ENCODE data around the gene LLGL2.

The LLGL2 gene

GRCh38 chr17:75493476-75494129 lies 31.9 kb upstream of the LLGL2 start:
- no peak for DNase-seq

GRCh38 chr17:75494326-75494877 lies 31.1 kb upstream of the LLGL2 start:
- no peak for DNase-seq

DNA sequence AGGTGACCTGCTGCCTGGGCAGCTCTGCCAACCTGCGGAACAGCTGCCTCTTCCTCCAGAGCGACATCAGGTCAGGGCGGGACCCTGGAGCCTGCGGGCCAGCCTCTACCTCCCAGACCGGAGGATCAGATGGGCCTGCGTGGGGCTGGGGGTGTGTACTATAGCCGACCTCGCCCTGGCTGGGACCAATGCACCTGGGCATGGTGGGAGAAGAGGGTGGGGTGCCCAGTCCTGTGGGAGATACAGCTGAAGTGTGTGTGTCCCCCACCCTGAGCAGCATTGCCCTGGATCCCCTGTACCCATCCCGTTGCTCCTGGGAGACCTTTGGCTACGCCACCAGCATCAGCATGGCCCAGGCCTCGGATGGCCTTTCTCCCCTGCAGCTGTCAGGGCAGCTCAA lies 29.5 kb upstream of the LLGL2 start:
- DNase-seq: no peak

DNA sequence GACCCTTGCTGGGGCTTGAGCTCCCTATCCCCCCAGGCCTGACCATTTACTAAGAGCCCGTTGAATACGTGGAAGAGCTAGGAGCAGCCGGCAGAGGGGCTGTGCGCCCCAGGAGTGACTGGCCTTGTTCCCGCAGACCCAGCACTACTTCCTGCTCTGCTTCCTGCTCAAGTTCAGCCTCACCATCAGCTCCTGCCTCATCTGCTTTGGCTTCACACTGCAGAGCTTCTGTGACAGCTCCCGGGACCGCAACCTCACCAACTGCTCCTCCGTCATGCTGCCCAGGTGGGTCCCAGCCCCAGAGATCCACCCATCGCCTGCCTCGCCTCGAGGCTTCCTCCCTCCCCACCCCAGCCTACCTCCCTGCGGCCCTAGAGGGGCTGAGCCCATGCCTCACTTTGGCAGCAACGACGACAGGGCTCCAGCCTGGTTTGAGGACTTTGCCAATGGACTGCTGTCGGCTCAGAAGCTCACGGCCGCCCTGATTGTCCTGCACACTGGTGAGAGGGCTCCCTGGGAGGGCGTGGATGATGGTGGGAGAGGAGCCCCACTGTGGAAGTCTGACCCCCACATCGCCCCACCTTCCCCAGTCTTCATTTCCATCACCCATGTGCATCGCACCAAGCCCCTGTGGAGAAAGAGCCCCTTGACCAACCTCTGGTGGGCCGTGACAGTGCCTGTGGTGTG lies 27.3 kb upstream of the LLGL2 start:
- DNase-seq: no peak

GRCh38 chr17:75498726-75499213 lies 26.7 kb upstream of the LLGL2 start:
- no peak for DNase-seq

GRCh38 chr17:75499313-75500022 lies 26.0 kb upstream of the LLGL2 start:
- DNase-seq: no peak

DNA sequence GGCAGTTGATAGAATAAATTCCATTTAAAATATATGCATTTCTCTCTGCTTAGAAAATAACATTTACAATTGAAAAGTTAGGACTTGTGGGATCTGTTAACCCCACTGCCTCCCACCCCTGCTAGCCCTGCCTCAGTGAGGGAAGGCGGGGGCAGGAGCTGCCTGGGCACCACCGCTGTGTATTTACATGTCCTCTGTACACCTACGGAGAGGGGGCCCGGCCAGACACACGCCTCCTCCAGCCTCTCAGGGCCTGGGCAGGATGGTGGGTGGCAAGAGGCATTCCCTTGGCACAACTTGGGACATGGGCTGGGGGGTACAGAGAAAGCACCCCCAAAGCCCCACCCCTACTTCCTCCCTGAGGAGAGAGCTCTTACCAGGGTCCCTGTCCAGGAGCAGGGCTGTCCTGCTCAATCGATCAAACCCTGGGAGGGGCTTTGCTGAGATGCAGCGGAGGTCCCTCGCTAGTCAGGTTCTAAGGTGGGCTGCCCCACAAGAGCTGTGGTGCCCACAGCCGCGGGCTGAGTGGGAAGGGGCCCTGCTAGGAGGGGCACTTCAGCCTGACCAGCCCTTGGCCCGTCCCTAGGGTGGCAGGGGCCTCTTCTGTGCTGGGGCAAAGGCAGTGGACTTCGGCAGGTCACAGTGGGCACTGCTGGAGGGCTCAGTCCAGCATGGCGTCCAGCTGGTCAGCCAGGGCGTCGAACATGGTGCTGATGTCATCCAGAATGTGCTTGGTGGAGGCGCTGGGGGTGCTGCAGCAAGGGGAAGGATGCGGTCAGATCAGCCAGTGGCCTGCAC lies 24.9 kb upstream of the LLGL2 start:
- no peak for DNase-seq

DNA sequence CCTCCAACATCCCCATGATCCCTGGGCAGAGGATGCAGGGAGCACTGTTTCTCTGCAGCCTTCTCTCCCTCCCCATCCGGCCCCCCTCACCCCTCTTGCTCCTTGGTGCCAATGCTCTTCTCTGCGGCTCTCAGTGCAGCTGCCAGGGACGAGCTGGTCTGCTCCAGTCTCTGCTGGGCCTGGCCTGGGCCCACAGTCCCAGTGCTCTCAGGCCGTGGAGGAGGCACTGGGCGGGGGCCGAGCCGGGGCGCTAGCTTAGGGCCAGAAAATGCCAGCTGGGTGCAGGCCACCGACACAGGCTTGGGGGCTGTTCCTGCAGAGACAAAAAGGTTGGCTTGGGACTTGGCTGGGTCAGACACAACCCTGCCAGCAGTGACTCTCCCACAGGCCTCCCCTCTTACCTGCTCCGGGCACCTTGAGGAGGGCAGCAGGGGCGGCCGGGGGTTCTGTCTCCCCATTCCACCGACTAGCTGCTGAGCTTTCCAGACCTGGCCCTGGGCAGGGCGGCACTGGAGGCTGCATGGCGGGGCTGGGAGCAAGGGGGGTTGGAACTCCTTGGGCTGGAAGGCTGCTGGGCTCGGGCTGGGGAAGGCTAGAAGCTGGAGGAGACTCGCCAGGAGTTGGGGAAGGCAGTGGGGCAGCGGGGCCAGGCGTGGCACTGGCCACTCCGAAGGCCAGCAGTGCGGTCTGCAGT lies 24.0 kb upstream of the LLGL2 start:
- no peak for DNase-seq

GRCh38 chr17:75502072-75502720 lies 23.3 kb upstream of the LLGL2 start:
- no peak for DNase-seq

DNA sequence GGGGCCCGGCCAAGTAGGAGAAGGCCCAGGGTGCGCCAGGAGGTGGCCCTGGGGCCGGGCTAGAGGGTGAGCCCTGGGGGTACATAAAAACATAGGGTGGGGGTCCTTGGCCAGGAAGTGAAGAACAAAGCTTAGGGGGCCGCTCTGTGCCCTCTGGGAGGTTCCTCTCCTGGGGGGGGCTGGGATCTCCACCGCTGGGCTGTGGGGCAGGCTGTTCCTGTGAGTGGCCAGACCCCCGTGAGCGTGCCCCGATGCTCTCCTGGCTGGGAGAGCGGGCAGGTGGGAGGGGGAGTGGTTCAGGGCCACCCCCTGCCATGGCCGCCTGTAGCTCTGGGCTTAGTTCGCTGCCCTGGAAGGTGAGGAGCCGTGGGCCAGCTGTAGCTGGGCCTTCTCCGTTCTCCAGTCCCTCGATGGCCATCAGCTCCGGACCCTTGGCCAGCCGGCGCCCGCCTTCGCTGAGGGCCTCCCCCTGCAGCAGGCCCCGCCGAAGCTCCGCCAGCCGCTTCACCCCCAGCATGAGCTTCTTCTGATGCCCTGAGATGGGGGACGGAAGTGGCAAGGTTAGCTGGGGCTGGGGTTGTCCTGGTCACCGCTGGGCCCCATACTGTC lies 22.7 kb upstream of the LLGL2 start:
- no peak for DNase-seq

- no peak for DNase-seq
Measured at GRCh38 chr17:75503337-75503950, 22.1 kb upstream of the LLGL2 start.

- no peak for DNase-seq
Measured at GRCh38 chr17:75503976-75504346, 21.5 kb upstream of the LLGL2 start.

DNA sequence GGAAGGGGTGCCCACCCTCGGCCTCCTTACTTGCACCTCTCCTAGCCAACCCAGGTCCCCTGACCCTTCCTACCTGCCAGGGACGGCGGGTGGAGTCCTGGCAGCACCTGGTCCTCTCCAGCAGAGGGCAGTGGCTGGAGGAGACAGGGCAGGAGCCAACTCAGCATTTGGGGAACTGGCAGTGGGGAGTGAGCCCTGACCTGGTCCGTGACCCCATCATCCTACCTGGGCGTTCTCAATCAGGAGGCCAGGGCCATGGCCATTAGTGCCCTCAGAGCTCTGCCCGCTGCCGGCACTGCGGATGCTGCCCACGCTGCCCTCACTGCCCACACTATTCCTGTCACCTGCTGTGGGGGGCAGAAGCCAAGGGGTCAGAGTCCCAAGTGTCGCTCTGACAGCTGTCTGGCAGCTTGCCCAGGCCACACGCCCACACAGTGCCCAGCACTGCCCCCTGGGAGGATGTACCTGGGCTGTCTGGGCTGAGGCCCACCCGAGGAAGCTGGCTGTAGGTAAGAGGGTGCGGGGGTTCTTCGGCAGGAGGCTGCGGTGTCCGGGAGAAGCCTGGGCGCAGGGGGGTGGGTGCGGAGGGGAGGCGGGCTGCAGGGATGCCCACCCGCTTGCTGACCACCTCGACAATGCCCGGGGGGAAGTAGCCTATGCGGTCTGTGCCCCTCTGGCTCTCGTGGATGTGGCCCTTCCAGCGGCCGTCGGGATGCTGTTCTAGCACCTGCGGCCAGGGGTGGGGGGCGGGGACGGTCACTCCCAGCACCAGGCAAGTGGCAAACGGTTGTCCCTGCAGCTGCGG lies 20.9 kb upstream of the LLGL2 start:
- no peak for DNase-seq

DNA sequence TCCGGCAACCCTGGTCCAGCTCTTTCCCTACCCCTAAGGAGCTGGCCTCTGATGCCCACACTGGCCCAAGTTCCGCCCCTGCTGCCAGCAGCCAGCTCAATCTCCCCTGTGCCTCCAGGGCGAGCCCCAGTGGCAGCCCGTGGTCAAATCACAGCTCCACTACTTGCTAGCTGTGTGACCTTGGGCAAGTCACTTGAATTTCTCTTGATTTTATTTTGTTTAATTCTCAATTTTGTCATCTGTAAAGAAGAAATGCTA lies 20.4 kb upstream of the LLGL2 start:
- DNase-seq: no peak

- DNase-seq: no peak
Measured at GRCh38 chr17:75505640-75506039, 19.9 kb upstream of the LLGL2 start.

DNA sequence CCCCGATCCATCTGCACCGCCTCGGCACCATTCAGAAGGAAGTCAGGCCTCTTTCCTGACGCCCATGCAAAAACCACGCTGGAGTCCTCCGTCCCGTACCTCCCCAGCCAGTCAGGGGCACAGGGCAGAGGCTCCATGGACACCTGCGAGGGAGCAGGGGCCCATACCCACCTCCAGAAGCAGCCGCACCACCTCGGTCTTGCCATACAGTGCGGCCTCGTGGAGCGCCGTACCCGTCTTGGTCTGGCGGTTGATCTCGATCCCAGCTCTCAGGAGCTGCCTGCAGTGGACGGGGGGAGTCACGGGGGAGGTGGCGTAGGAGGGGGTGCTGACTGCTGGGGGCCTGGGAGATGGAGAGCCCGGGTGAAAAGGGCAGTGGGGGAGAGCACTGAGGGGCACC lies 19.4 kb upstream of the LLGL2 start:
- no peak for DNase-seq

GRCh38 chr17:75506888-75507287 lies 18.6 kb upstream of the LLGL2 start:
- DNase-seq: no peak

DNA sequence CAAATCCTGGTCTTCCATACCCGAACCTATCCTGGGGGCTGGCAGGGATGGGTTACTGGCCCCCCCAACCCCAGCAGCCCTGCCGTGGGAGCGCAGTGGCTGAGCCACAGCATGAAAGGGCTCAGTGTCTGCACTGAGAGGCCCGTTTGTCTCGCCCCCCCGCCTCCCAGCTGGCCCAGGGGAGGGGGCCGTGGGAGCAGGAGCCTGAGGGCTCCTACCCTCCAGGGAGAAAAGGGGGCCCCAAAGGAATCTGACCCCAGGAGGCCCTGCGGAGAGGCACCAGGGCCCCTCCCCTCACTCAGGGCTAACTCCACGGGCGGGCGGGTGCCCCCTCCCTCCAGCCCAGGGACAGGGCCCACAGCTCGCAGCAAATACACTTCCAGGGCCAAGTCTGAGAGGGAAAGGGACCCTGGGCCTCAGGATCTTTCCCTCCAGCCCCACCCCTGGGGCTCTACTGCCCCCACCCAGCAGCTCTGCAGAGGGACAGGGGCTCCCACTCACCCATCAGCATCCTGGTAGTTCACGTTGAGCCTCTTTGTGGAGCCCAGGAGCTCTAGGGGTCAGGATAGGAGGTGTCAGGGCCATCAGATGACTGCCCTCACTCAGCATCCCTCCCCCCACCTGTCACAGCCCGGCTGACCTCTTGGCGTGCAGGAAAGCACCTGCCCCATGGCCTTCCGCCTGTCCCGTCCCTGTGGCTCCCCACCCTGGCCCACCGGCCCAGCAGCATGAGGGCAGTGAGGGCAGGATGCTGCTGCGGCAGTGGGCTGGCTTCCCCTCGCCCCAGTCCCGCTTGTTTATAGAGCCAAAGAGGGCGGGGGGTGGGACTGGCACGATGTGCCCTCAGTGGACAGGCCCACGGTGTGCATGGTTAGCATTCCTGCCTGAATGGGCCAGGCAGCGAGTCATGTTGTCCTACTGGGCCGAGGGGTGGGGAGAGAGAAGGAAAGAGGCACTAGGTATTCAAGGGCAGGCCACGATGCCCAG lies 17.5 kb upstream of the LLGL2 start:
- no peak for DNase-seq

- no peak for DNase-seq
Measured at GRCh38 chr17:75508931-75509361, 16.6 kb upstream of the LLGL2 start.
